GM12864 (cell line): Measurements from ENCODE around the gene PPP2R5A.

Source experiments
- DNase-seq: peaks from one replicate; pipeline ENCODE4 v3.0.0-alpha.2; 2011; ENCODE audit warnings: low read depth
- H3K4me3 ChIP-seq: 2 replicates; pipeline ENCODE4 v1.5.1; 2011; ENCODE audit warnings: mild to moderate bottlenecking, low read depth, low read length, control low read depth
- CTCF ChIP-seq: IDR thresholded peaks from 2 replicates; pipeline ENCODE4 v1.5.1; 2011; ENCODE audit warnings: low read depth, mild to moderate bottlenecking, moderate library complexity, low read length, control low read depth, inconsistent platforms; ENCODE audit errors: missing control alignments

PPP2R5A gene

GRCh38 chr1:212289262-212290077 lies 4.3 kb downstream of the PPP2R5A start:
- no peak overlapping the region for H3K4me3 ChIP-seq
- TF ChIP-seq CTCF: no peak
- DNase-seq: no peak

- H3K4me3 ChIP-seq: no peak overlapping the region
- no peak for DNase-seq
- TF ChIP-seq CTCF: no peak
Measured at GRCh38 chr1:212290608-212291007, 5.4 kb downstream of the PPP2R5A start.

GRCh38 chr1:212291505-212292134 lies 6.4 kb downstream of the PPP2R5A start:
- no peak for DNase-seq
- peak; percentile 56 for TF ChIP-seq CTCF
- no peak overlapping the region for H3K4me3 ChIP-seq

GRCh38 chr1:212292250-212293105 lies 7.3 kb downstream of the PPP2R5A start:
- TF ChIP-seq CTCF: no peak
- H3K4me3 ChIP-seq: no peak overlapping the region
- no peak for DNase-seq

GRCh38 chr1:212293579-212293978 lies 8.4 kb downstream of the PPP2R5A start:
- no peak for TF ChIP-seq CTCF
- DNase-seq: no peak
- H3K4me3 ChIP-seq: no peak overlapping the region

GRCh38 chr1:212294983-212295382 lies 9.8 kb downstream of the PPP2R5A start:
- no peak for DNase-seq
- H3K4me3 ChIP-seq: no peak overlapping the region
- TF ChIP-seq CTCF: no peak
